Spleen (tissue), 11 donors: ENCODE measurements around the gene UCP3. TPM values are rescaled to one million over a fixed set of nuclear protein-coding genes. Genes with fewer than 3 reads are reported as not detected.

ENCODE experiments used
- DNase-seq: peaks from one replicate; pipeline ENCODE4 v3.0.0-alpha.2; 2020
- H3K27ac ChIP-seq, 8 donors: fragments of 200-600 bp; sonication (generic) in 7 of 8; 1 replicate in 4 of 8; 2 replicates in 4 of 8; pipeline versions ENCODE4 v1.5.0 to v1.8.0; 2016 to 2021; ENCODE audit warnings: inconsistent platforms in 4 of 8, mild to moderate bottlenecking in 4 of 8, moderate library complexity in 1 of 8
- H3K27me3 ChIP-seq, 7 donors: fragments of 200-600 bp; sonication (generic) in 6 of 7; replicated peaks in 1 of 7; 1 replicate in 4 of 7; 2 replicates in 3 of 7; pipeline versions ENCODE4 v1.5.0 to v1.8.0; 2016 to 2021; ENCODE audit warnings: inconsistent platforms in 3 of 7, mild to moderate bottlenecking in 1 of 7
- H3K36me3 ChIP-seq, 6 donors: fragments of 200-600 bp; sonication (generic) in 5 of 6; 1 replicate in 4 of 6; 2 replicates in 2 of 6; pipeline versions ENCODE4 v1.5.0 to v1.8.0; 2016 to 2021; ENCODE audit warnings: inconsistent platforms in 2 of 6
- H3K4me1 ChIP-seq, 6 donors: fragments of 200-600 bp; sonication (generic) in 5 of 6; 1 replicate in 3 of 6; 2 replicates in 3 of 6; pipeline versions ENCODE4 v1.5.0 to v1.8.0; 2016 to 2021; ENCODE audit warnings: inconsistent platforms in 3 of 6
- H3K4me3 ChIP-seq, 8 donors: fragments of 200-600 bp; sonication (generic) in 7 of 8; 1 replicate in 4 of 8; 2 replicates in 4 of 8; pipeline versions ENCODE4 v1.5.0 to v1.8.0; 2016 to 2021; ENCODE audit warnings: inconsistent platforms in 4 of 8, mild to moderate bottlenecking in 4 of 8, moderate library complexity in 2 of 8
- H3K9me3 ChIP-seq, 8 donors: fragments of 200-600 bp; sonication (generic) in 7 of 8; 1 replicate in 4 of 8; 2 replicates in 4 of 8; pipeline versions ENCODE4 v1.5.0 to v1.8.0; 2016 to 2021; ENCODE audit warnings: inconsistent platforms in 4 of 8
- CTCF ChIP-seq, 11 experiments: fragments of 200-600 bp in 7 of 11; fragments of 450-650 bp in 4 of 11; sonication (generic) in 4 of 11; IDR thresholded peaks in 8 of 11; conservative IDR thresholded peaks in 3 of 11; 1 replicate in 7 of 11; 2 replicates in 4 of 11; pipeline versions ENCODE4 v1.4.0 to v1.8.0; 2016 to 2021; ENCODE audit warnings: antibody characterized with exemption in 11 of 11, inconsistent platforms in 4 of 11, mild to moderate bottlenecking in 1 of 11
- POLR2A ChIP-seq, 3 donors: fragments of 450-650 bp; IDR thresholded peaks; one replicate each; pipeline ENCODE4 v1.5.1; 2017; ENCODE audit warnings: antibody characterized with exemption in 3 of 3, mild to moderate bottlenecking in 1 of 3
- POLR2AphosphoS5 ChIP-seq, 3 donors: sonication (generic); formaldehyde crosslinking; IDR thresholded peaks; one replicate each; pipeline ENCODE4 v1.5.1; 2017; ENCODE audit warnings: antibody characterized with exemption in 3 of 3
- WGBS, 5 donors: extraction: QIAGEN DNeasy Blood & Tissue Kit in 3 of 5; methylation state at CpG; one replicate each; pipeline versions ENCODE4 v1.1.5 to v1.1.7; 2013 to 2018; 5-methylcytosine and 5-hydroxymethylcytosine counted together
- intact Hi-C: fragments of 100-400 bp; cut with DNase I; formaldehyde crosslinking; loops from one replicate; pipeline ENCODE4 v1.15.0; 2023; ENCODE audit warnings: low total_unique reads
- polyA plus RNA-seq, 3 donors: library from polyadenylated mRNA; stranded (reverse); fragments of 200-250 nt; gene quantifications; one replicate each; pipeline ENCODE4 v1.2.1, GENCODE V29; 2013
- total RNA-seq, 7 donors: library from RNA; depleted of rRNA in 3 of 7; stranded (reverse); fragments of >200 nt in 3 of 7; fragmentation: NEBNext Ultra II Directional in 4 of 7; extraction: Animal tissue kit (Norgen Biotek cat#: 25700) in 4 of 7; gene quantifications; one replicate each; pipeline versions ENCODE4 v1.1.0 to v1.2.1, GENCODE V29; 2016 to 2021
- donor health status: healthy with polysubstance abuse.
- donor health status: DM: no; HTN: no; CAD: no; lungs with moderate emphysema.
- donor health status: DM: no; HTN: no; CAD: no.
- donor health status: Bipolar disorder and iron deficiency.
- donor health status: healthy.
- donor health status: DM: no; HTN: no; CAD: no.
- donor health status: DM: yes; HTN: yes; CAD: no.

The UCP3 gene
- total and polyA plus RNA-seq, 10 donors = 0.68 to 7.1 (median 4.2) TPM

DNA sequence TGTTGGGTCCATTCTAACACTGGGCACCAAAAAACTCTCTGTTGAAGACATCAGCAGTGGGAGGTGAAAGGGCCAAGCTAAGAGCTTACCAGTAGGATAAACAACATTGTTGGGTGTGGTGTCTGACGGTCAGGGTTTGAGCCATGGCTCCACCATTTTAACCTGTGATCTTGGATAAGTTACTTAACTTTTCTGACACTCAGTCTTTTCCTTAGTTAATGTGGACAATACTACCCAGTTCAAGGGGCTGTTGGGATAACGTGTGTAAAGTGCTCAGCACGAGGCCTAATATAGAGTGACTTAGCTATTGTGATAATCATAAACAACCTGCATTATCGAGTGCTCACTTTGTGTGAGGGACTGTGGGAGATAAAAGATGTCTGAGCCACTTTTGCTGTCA is 6.1 kb downstream of the UCP3 start:
- Histone ChIP-seq H3K36me3 (peaks cover 0 to 61% (median 17%) of the 10 kb centered on the region in 6 donors), H3K4me3 (no peak overlapping the region), H3K27me3 (no peaks in the 10 kb centered on the region), H3K4me1 (peaks cover 6 to 47% (median 22%) of the 10 kb centered on the region in 6 donors), H3K9me3 (no peaks in the 10 kb centered on the region), H3K27ac (no peak overlapping the region)
- intact Hi-C loops = no loop called here
- peak; percentile 7 for DNase-seq
- TF ChIP-seq POLR2AphosphoS5 (IDR thresholded peaks at IDR 0.05) (no peak), CTCF (IDR thresholded peaks at IDR 0.05 in 8 of 11, conservative IDR thresholded peaks at IDR 0.05 in 3 of 11) (no peak), POLR2A (IDR thresholded peaks at IDR 0.05) (no peak)
- 92 to 99% (median 96%) methylated on average over 4 of the region's 4 CpGs for WGBS, 5 donors

DNA sequence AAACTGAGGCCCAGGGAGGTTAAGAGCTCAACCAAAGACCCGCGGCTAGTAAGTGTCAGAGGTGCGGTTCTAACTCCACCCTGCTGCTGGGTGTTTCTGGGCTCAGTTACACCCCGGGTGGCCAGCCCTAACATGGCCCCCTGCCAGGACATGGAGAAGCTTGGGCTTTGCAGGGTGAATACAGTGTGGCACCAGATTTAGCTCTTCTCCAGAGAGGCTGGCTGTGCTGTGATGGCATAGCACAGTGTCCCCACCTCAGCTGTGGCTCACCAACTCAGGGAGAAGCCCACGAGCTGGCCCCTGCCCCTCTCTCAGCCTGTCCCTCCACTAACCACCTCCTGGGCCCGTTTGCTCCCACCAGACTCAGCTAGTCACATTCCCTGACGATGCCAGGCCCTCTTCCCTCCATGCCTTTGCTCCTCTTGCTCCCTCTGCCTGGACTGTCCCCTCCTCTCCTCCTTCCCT is 7.0 kb downstream of the UCP3 start:
- peak; percentile 67 for DNase-seq
- Histone ChIP-seq H3K36me3 (peaks cover 0 to 61% (median 17%) of the 10 kb centered on the region in 6 donors), H3K9me3 (no peaks in the 10 kb centered on the region), H3K4me1 (peaks cover 7 to 56% (median 26%) of the 10 kb centered on the region in 6 donors), H3K27ac (no peak overlapping the region), H3K4me3 (no peak overlapping the region), H3K27me3 (no peaks in the 10 kb centered on the region)
- WGBS, 5 donors = 85 to 93% (median 89%) methylated on average over 7 of the region's 7 CpGs
- intact Hi-C loops = no loop called here
- TF ChIP-seq POLR2AphosphoS5 (IDR thresholded peaks at IDR 0.05) = no peak
- no peak for TF ChIP-seq POLR2A (IDR thresholded peaks at IDR 0.05)
- TF ChIP-seq CTCF (IDR thresholded peaks at IDR 0.05 in 8 of 11, conservative IDR thresholded peaks at IDR 0.05 in 3 of 11) = no peak

GRCh38 chr11:74000307-74001133 is 8.4 kb downstream of the UCP3 start:
- Histone ChIP-seq H3K27ac (no peak overlapping the region), H3K9me3 (no peaks in the 10 kb centered on the region), H3K4me3 (no peak overlapping the region), H3K36me3 (peaks cover 0 to 50% (median 17%) of the 10 kb centered on the region in 6 donors), H3K4me1 (peaks cover 6 to 56% (median 32%) of the 10 kb centered on the region in 6 donors), H3K27me3 (no peaks in the 10 kb centered on the region)
- intact Hi-C loops = no loop called here
- peak; percentile 35 for DNase-seq
- 90 to 95% (median 91%) methylated on average over 14 of the region's 14 CpGs for WGBS, 5 donors
- TF ChIP-seq POLR2AphosphoS5 (IDR thresholded peaks at IDR 0.05) (no peak), POLR2A (IDR thresholded peaks at IDR 0.05) (no peak)

DNA sequence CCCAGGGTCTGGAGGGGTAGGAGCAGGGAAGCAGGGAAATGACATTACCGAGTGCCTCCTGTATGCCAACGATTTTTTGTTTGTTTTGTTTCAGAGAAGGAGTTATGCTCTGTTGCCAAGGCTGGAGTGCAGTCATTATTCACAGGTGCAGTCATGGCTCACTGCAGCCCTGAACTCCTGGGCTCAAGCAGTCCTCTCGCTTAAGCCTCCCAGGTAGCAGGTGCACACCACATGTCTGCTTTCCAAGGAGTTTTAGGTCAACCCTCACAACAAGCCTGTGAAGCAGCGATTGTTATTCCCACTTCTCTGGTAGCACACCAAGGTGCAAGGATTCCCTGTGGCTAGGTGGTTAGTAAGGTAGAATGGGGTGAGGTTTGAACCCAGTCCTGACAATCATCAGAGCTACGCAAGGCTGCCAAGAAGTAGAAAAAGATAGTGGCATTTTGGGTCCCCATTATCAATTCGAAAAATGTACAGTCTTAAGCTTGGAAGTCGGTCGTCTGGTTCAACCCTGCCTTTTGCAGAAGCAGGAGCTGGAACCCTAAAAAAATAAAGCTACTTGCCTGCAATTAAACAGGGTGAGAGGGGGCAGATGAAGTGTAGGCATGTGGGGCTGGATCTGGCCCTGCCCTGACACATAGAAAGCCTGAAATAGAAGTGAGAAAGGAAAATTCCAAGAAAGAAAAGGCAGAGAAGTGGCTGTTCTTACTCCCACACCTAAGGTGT is 9.1 kb downstream of the UCP3 start:
- H3K27ac ChIP-seq = no peak overlapping the region
- peak; percentile 44 for DNase-seq
- no peaks in the 10 kb centered on the region for H3K27me3 ChIP-seq
- 72 to 83% (median 82%) methylated on average over 8 of the region's 8 CpGs for WGBS, 5 donors
- no peaks in the 10 kb centered on the region for H3K9me3 ChIP-seq
- intact Hi-C loops = no loop called here
- peaks cover 0 to 44% (median 17%) of the 10 kb centered on the region in 6 donors for H3K36me3 ChIP-seq
- no peak overlapping the region for H3K4me3 ChIP-seq
- H3K4me1 ChIP-seq = peaks cover under 1 to 56% (median 33%) of the 10 kb centered on the region in 6 donors
- no peak for TF ChIP-seq POLR2A (IDR thresholded peaks at IDR 0.05)
- no peak for TF ChIP-seq POLR2AphosphoS5 (IDR thresholded peaks at IDR 0.05)
- no peak for TF ChIP-seq CTCF (IDR thresholded peaks at IDR 0.05 in 8 of 11, conservative IDR thresholded peaks at IDR 0.05 in 3 of 11)
